IMR-90 (cell line): Measurements from ENCODE around the gene CCDC61. TPM values are rescaled to one million over a fixed set of nuclear protein-coding genes. Genes with fewer than 3 reads are reported as not detected.

Experiments used
- ATAC-seq: fragments of 200-7000 bp; cut with Tn5 transposase; 2 replicates; pipeline ENCODE4 v1.9.1; 2020; ENCODE audit warnings: low read depth, mild to moderate bottlenecking, moderate library complexity
- BruUV-seq: library from RNA; stranded (reverse); fragments of 400-500 nt; replicated peaks from 2 replicates; lab custom pipeline; 2021; lab: Mats Ljungman, UMichigan
- CTCF ChIA-PET: fragments of 300-600 bp; formaldehyde crosslinking; extraction: SDS; loops from one replicate; lab custom pipeline; 2021; ENCODE audit warnings: antibody characterized with exemption; lab: Yijun Ruan, JAX
- POLR2A ChIA-PET: fragments of 300-600 bp; sonication (Branson Sonifier 250); formaldehyde crosslinking; loops from one replicate; lab custom pipeline; 2022; ENCODE audit warnings: antibody characterized with exemption; ENCODE audit not compliant: unreplicated experiment; lab: Charles Lee
- DNase-seq: peaks from one replicate; pipeline ENCODE4 v3.0.0; 2013
- H2AFZ ChIP-seq: replicated peaks from 2 replicates; pipeline ENCODE3; 2013; ENCODE audit warnings: low read length, mild to moderate bottlenecking; ENCODE audit not compliant: poor library complexity
- H2AK5ac ChIP-seq: 2 replicates; pipeline ENCODE4 v1.6.1; 2013; ENCODE audit warnings: low read depth, low read length, inconsistent platforms
- H2AK9ac ChIP-seq: replicated peaks from 2 replicates; pipeline ENCODE3; 2013; ENCODE audit warnings: mild to moderate bottlenecking, low read depth, low read length, moderate library complexity; ENCODE audit not compliant: poor library complexity
- H2BK120ac ChIP-seq: 2 replicates; pipeline ENCODE4 v1.6.1; 2013; ENCODE audit warnings: low read depth, low read length, inconsistent platforms
- H2BK15ac ChIP-seq: 3 replicates; pipeline ENCODE4 v1.6.1; 2013; ENCODE audit warnings: low read depth, low read length, inconsistent platforms
- H2BK20ac ChIP-seq: 2 replicates; pipeline ENCODE4 v1.6.1; 2013; ENCODE audit warnings: low read depth, mild to moderate bottlenecking, inconsistent platforms, low read length, moderate library complexity
- H2BK5ac ChIP-seq: 2 replicates; pipeline ENCODE4 v1.6.1; 2013; ENCODE audit warnings: mild to moderate bottlenecking, low read depth, low read length, inconsistent platforms; ENCODE audit not compliant: poor library complexity, severe bottlenecking
- H3K14ac ChIP-seq: replicated peaks from 2 replicates; pipeline ENCODE4 v1.6.1; 2013; ENCODE audit warnings: low read depth, low read length, inconsistent platforms
- H3K18ac ChIP-seq: 2 replicates; pipeline ENCODE4 v1.6.1; 2013; ENCODE audit warnings: low read depth, low read length, control low read depth
- H3K23ac ChIP-seq: 2 replicates; pipeline ENCODE4 v1.6.1; 2013; ENCODE audit warnings: low read depth, low read length, inconsistent platforms
- H3K27ac ChIP-seq: 2 replicates; pipeline ENCODE4 v1.5.1; 2013; ENCODE audit warnings: mild to moderate bottlenecking, control low read depth, low read length; ENCODE audit not compliant: insufficient read depth
- H3K27me3 ChIP-seq: 2 replicates; pipeline ENCODE4 v1.6.1; 2013; ENCODE audit warnings: low read length; ENCODE audit not compliant: control insufficient read depth, insufficient read depth
- H3K36me3 ChIP-seq: 2 replicates; pipeline ENCODE4 v1.6.1; 2013; ENCODE audit warnings: low read length, mixed read lengths; ENCODE audit not compliant: control insufficient read depth, insufficient read depth
- H3K4ac ChIP-seq: 2 replicates; pipeline ENCODE4 v1.6.1; 2013; ENCODE audit warnings: low read depth, low read length, inconsistent platforms
- H3K4me1 ChIP-seq: 2 replicates; pipeline ENCODE4 v1.6.1; 2013; ENCODE audit warnings: low read length, mixed read lengths; ENCODE audit not compliant: control insufficient read depth, insufficient read depth
- H3K4me2 ChIP-seq: 2 replicates; pipeline ENCODE4 v1.6.1; 2013; ENCODE audit warnings: low read depth, mild to moderate bottlenecking, control low read depth, low read length, moderate library complexity
- H3K4me3 ChIP-seq: 2 replicates; pipeline ENCODE4 v1.5.1; 2013; ENCODE audit warnings: low read depth, mild to moderate bottlenecking, control low read depth, low read length, moderate library complexity; ENCODE audit not compliant: insufficient read depth
- H3K56ac ChIP-seq: 2 replicates; pipeline ENCODE4 v1.6.1; 2013; ENCODE audit warnings: low read length, inconsistent platforms; ENCODE audit not compliant: insufficient read depth; ENCODE audit errors: extremely low read depth
- H3K79me1 ChIP-seq, 2 experiments: 2 replicates each; pipeline ENCODE4 v1.6.1; 2013; ENCODE audit warnings: low read length in 2 of 2, inconsistent platforms in 1 of 2, low read depth in 1 of 2
- H3K9ac ChIP-seq: 2 replicates; pipeline ENCODE4 v1.6.1; 2013; ENCODE audit warnings: low read depth, low read length, control low read depth
- H3K9me1 ChIP-seq: 2 replicates; pipeline ENCODE4 v1.6.1; 2013; ENCODE audit warnings: low read length, inconsistent platforms; ENCODE audit not compliant: insufficient read depth
- H3K9me3 ChIP-seq: 2 replicates; pipeline ENCODE4 v1.6.1; 2013; ENCODE audit warnings: low read length; ENCODE audit not compliant: control insufficient read depth, insufficient read depth
- H4K20me1 ChIP-seq: 2 replicates; pipeline ENCODE4 v1.6.1; 2013; ENCODE audit warnings: low read length, inconsistent platforms; ENCODE audit not compliant: insufficient read depth
- H4K5ac ChIP-seq: 2 replicates; pipeline ENCODE4 v1.6.1; 2013; ENCODE audit warnings: mild to moderate bottlenecking, low read depth, low read length, control low read depth
- H4K8ac ChIP-seq, 2 experiments: 2 replicates each; pipeline ENCODE4 v1.6.1; 2013; ENCODE audit warnings: low read depth in 2 of 2, low read length in 2 of 2, control low read depth in 1 of 2, inconsistent platforms in 1 of 2
- H4K91ac ChIP-seq: 2 replicates; pipeline ENCODE4 v1.6.1; 2013; ENCODE audit warnings: low read depth, low read length, inconsistent platforms; ENCODE audit not compliant: insufficient read depth
- MXI1 ChIP-seq: IDR thresholded peaks from 2 replicates; pipeline ENCODE4 v1.6.1; 2012; ENCODE audit warnings: low read depth, mild to moderate bottlenecking, low read length, moderate library complexity, borderline replicate concordance
- WGBS, 2 experiments: methylation state at CpG; one replicate each; pipeline versions ENCODE4 v1.1.5 to v1.1.7; 2013; ENCODE audit warnings: missing lambda C conversion rate in 2 of 2; ENCODE audit not compliant: insufficient read length in 1 of 2; ENCODE audit errors: extremely low coverage in 2 of 2; 5-methylcytosine and 5-hydroxymethylcytosine counted together
- dilution Hi-C: fragments of 300-500 bp; cut with HindIII; formaldehyde crosslinking; loops from one replicate; pipeline ENCODE4 v1.14.3; 2018; ENCODE audit warnings: low sequenced_read_pairs; ENCODE audit not compliant: unreplicated experiment
- in situ Hi-C: fragments of 300-500 bp; cut with MboI; formaldehyde crosslinking; loops from 3 replicates; pipeline ENCODE4 v1.14.3; 2019; ENCODE audit warnings: low sequenced_read_pairs, inconsistent platforms, mixed read lengths
- intact Hi-C: fragments of 100-400 bp; cut with micrococcal nuclease; formaldehyde crosslinking; loops from 2 replicates; pipeline ENCODE4 v1.10.0; 2022
- polyA plus RNA-seq, 3 experiments: library from polyadenylated mRNA; depleted of rRNA; stranded (reverse); fragments of >200 nt; gene quantifications; 2 replicates each; pipeline ENCODE4 v1.2.3, GENCODE V29; 2012; ENCODE audit warnings: low replicate concordance in 1 of 3
- total RNA-seq: library from RNA; depleted of rRNA; stranded (reverse); fragments of >200 nt; gene quantifications from 2 replicates; pipeline ENCODE4 v1.2.3, GENCODE V29; 2012

CCDC61 gene
- total and polyA plus RNA-seq, 2 of the 4 experiments (the other 2 are of a cell fraction): 3.2 to 9.1 TPM

GRCh38 chr19:46033401-46033800 is 38.1 kb downstream of the CCDC61 start:
- H3K4me3 ChIP-seq: no peak overlapping the region
- in situ Hi-C loops: no loop called here
- H3K4me2 ChIP-seq: no peak overlapping the region
- no peak overlapping the region for H2AFZ ChIP-seq
- no peak overlapping the region for H2BK120ac ChIP-seq
- H2BK5ac ChIP-seq: no peak overlapping the region
- H2BK15ac ChIP-seq: no peak overlapping the region
- H3K4ac ChIP-seq: no peak overlapping the region
- no peak overlapping the region for H3K9ac ChIP-seq
- H2AK5ac ChIP-seq: no peak overlapping the region
- H3K79me1 ChIP-seq: no peaks in the 10 kb centered on the region
- ChIA-PET POLR2A (no interaction called here), CTCF (interaction anchor here (1.7 kb wide), 1 partner anchor 43 kb away, joined by 8 read pairs; no protein-coding TSS in a partner anchor)
- H4K8ac ChIP-seq: no peak overlapping the region
- intact Hi-C loops: no loop called here
- no peak overlapping the region for H4K91ac ChIP-seq
- H3K23ac ChIP-seq: no peak overlapping the region
- DNase-seq: no peak
- H2BK20ac ChIP-seq: no peak overlapping the region
- no peak for ATAC-seq
- no peak overlapping the region for H2AK9ac ChIP-seq
- no peaks in the 10 kb centered on the region for H4K20me1 ChIP-seq
- 90% methylated on average over 7 of the region's 11 CpGs; no CpG with 5 or more reads in 1 of the 2 experiments for WGBS, 2 experiments
- no peak overlapping the region for H3K27ac ChIP-seq
- H4K5ac ChIP-seq: no peak overlapping the region
- no TSS peak for BruUV-seq
- peaks cover 26% of the 10 kb centered on the region for H3K27me3 ChIP-seq
- no peaks in the 10 kb centered on the region for H3K36me3 ChIP-seq
- H3K9me3 ChIP-seq: no peaks in the 10 kb centered on the region
- no peak for TF ChIP-seq MXI1
- dilution Hi-C loops: no loop called here
- no peak overlapping the region for H3K56ac ChIP-seq
- no peak overlapping the region for H3K14ac ChIP-seq
- H3K4me1 ChIP-seq: no peaks in the 10 kb centered on the region
- H3K9me1 ChIP-seq: no peaks in the 10 kb centered on the region
- no peak overlapping the region for H3K18ac ChIP-seq
